ENCODE measurements around the gene NR1I3.
A peak's percentile ranks its signal among the peaks of the same experiment; 100 is the strongest.

Gene NR1I3

GRCh38 chr1:161197560-161198193 is 40.3 kb downstream of the NR1I3 start:
- Mint-ChIP-seq H3K27ac (peak overlapping the region; percentile 52), H3K27me3 (no peaks in the 10 kb centered on the region), H3K4me1 (ENCODE audit: low read depth) (peaks cover 41% of the 10 kb centered on the region), H3K4me3 (no peak overlapping the region), H3K9me3 (no peaks in the 10 kb centered on the region), H3K36me3 (ENCODE audit: low read depth) (no peaks in the 10 kb centered on the region)

- no peaks in the 10 kb centered on the region for H3K36me3 Mint-ChIP-seq (ENCODE audit: low read depth)
- no peak overlapping the region for H3K4me3 Mint-ChIP-seq
Observed at GRCh38 chr1:161196521-161197451, 41.2 kb downstream of the NR1I3 start.

GRCh38 chr1:161196111-161196510 is 41.9 kb downstream of the NR1I3 start:
- Mint-ChIP-seq H3K4me3 (no peak overlapping the region), H3K27ac (no peak overlapping the region), H3K36me3 (ENCODE audit: low read depth) (no peaks in the 10 kb centered on the region), H3K4me1 (ENCODE audit: low read depth) (peaks cover 39% of the 10 kb centered on the region), H3K27me3 (no peaks in the 10 kb centered on the region), H3K9me3 (no peaks in the 10 kb centered on the region)

More at GRCh38 chr1:161196521-161197451, 41.2 kb downstream of the NR1I3 start:
- Mint-ChIP-seq H3K4me1 (ENCODE audit: low read depth) (peaks cover 45% of the 10 kb centered on the region), H3K27me3 (no peaks in the 10 kb centered on the region), H3K27ac (no peak overlapping the region), H3K9me3 (no peaks in the 10 kb centered on the region)

DNA sequence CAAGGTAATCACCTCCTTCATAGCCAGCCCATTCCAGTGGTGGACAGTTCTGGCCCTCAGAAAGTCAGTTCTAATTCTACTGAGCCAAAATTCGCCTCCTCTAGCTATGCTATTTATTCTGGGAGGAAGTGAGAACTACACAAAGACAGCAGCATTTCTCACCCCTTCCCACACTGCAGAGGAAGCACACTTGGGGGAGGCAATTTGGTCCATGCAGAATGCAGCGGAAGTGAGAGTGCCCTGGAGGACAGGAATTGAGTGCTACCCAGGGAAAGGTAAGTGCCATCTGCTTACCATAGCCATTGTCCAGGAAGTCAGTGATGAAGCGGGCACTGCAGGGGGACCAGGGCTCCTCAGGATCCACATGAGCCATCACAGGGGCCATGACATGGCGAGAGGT is 42.8 kb downstream of the NR1I3 start:
- Mint-ChIP-seq H3K9me3 (no peaks in the 10 kb centered on the region), H3K27ac (peak overlapping the region; percentile 37), H3K4me1 (ENCODE audit: low read depth) (peaks cover 30% of the 10 kb centered on the region), H3K27me3 (no peaks in the 10 kb centered on the region), H3K4me3 (no peak overlapping the region), H3K36me3 (ENCODE audit: low read depth) (no peaks in the 10 kb centered on the region)

- H3K36me3 Mint-ChIP-seq (ENCODE audit: low read depth): no peaks in the 10 kb centered on the region
- H3K4me3 Mint-ChIP-seq: no peak overlapping the region
- H3K27ac Mint-ChIP-seq: no peak overlapping the region
- no peaks in the 10 kb centered on the region for H3K27me3 Mint-ChIP-seq
- no peaks in the 10 kb centered on the region for H3K9me3 Mint-ChIP-seq
- H3K4me1 Mint-ChIP-seq (ENCODE audit: low read depth): peaks cover 27% of the 10 kb centered on the region
Observed at GRCh38 chr1:161193561-161194235, 44.3 kb downstream of the NR1I3 start.

DNA sequence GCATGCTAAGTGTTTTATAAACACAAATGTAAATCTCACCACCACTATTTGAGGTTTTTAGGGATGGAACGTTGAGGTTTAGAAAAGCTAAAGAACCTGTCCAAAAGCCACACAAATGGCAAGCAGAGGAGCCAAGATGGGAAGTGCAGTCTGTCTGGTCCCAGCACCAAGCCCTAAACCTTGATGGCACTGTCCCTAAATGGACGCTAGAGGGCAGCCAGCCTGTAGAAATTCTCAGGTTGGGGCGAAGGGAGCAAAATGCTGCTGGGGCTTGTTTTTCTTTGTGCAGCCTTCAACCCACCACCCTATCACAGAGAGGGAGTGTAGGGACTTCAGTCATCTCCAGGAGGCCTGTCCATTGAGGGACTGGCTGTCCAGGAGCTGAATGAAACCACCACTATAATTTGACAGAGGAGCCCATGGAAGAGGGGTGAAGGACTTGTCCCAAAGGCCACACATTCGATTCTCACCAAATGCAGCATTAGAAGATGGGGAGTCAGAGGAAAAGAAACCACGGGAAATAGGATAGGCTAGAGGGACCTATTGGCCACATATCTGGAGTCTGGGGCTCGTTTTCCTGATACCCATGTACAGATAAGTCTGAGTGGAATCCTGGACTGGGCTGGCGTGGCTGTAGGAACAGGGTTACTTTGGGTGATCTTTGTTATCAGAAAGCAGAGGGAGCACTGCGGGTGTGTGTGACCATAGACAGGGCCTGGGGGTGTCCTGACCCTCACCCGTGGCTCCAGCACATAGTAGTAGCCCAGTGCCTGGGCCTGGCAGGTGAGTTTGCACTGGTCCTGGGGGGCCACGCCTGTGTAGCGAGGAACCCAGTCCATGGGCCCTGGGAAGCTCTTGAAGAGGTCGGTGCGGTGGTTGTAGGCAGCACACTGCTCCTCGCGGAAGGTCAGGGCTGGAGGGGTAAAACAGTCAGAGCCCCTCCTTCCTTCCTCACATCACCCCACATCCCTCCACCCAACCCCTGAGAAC is 45.2 kb downstream of the NR1I3 start:
- Mint-ChIP-seq H3K27me3 (no peaks in the 10 kb centered on the region), H3K4me1 (ENCODE audit: low read depth) (peaks cover 31% of the 10 kb centered on the region), H3K9me3 (no peaks in the 10 kb centered on the region), H3K36me3 (ENCODE audit: low read depth) (no peaks in the 10 kb centered on the region), H3K4me3 (no peak overlapping the region), H3K27ac (peak overlapping the region; percentile 75)

- H3K4me3 Mint-ChIP-seq: no peak overlapping the region
- no peaks in the 10 kb centered on the region for H3K27me3 Mint-ChIP-seq
- peaks cover 39% of the 10 kb centered on the region for H3K4me1 Mint-ChIP-seq (ENCODE audit: low read depth)
- no peaks in the 10 kb centered on the region for H3K9me3 Mint-ChIP-seq
- H3K27ac Mint-ChIP-seq: no peak overlapping the region
- H3K36me3 Mint-ChIP-seq (ENCODE audit: low read depth): no peaks in the 10 kb centered on the region
Observed at GRCh38 chr1:161191971-161192370, 46.0 kb downstream of the NR1I3 start.

- Mint-ChIP-seq H3K27me3 (no peaks in the 10 kb centered on the region), H3K4me3 (no peak overlapping the region), H3K9me3 (no peaks in the 10 kb centered on the region), H3K4me1 (ENCODE audit: low read depth) (peaks cover 49% of the 10 kb centered on the region), H3K27ac (no peak overlapping the region), H3K36me3 (ENCODE audit: low read depth) (no peaks in the 10 kb centered on the region)
Observed at GRCh38 chr1:161190962-161191521, 47.0 kb downstream of the NR1I3 start.

DNA sequence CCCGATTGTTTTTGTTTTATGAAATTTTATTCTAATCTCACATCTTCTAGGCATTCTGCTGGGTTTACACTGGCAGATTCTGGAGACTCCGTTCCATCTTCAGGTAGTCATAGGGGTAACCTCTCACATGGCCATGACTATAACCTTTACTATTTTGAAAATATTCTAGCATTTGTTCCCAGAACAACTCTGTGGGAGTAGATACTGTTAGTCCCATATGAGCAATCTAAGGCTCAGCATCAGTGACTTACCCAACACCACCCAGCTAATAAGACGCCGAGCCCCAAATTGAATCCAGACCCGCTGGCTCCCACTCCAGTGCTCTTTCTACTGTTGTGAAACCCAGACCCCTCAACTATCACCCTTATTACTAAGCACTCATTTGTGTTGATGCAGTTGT is 49.0 kb downstream of the NR1I3 start:
- H3K27me3 Mint-ChIP-seq: no peaks in the 10 kb centered on the region
- peaks cover 60% of the 10 kb centered on the region for H3K4me1 Mint-ChIP-seq (ENCODE audit: low read depth)
- H3K36me3 Mint-ChIP-seq (ENCODE audit: low read depth): no peaks in the 10 kb centered on the region
- H3K4me3 Mint-ChIP-seq: no peak overlapping the region
- no peak overlapping the region for H3K27ac Mint-ChIP-seq
- H3K9me3 Mint-ChIP-seq: no peaks in the 10 kb centered on the region

GRCh38 chr1:161188381-161188780 is 49.6 kb downstream of the NR1I3 start:
- Mint-ChIP-seq H3K4me1 (ENCODE audit: low read depth) (peaks cover 66% of the 10 kb centered on the region), H3K4me3 (no peak overlapping the region), H3K36me3 (ENCODE audit: low read depth) (no peaks in the 10 kb centered on the region), H3K9me3 (no peaks in the 10 kb centered on the region), H3K27me3 (no peaks in the 10 kb centered on the region), H3K27ac (peak overlapping the region; percentile 73)

DNA sequence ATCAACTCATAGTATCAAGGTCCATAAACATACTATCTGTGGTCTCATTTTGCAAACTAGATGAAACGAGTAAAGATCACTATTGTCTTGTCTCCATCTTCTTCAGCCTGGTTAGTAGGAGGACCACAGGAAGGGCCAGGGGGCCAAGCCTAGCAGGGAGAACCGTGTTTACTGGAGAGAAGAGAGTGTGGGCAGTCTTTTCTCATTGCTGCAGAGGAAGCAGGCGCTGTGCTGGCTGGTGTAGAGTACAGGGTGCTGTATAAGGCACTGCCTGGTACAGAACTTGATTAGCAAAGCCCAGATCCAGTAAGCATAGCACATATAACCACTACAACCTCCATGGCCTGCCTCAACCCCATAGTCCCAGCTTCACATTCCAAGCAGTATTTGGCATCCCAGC is 50.7 kb downstream of the NR1I3 start:
- H3K27ac Mint-ChIP-seq: peak overlapping the region; percentile 87
- no peaks in the 10 kb centered on the region for H3K36me3 Mint-ChIP-seq (ENCODE audit: low read depth)
- no peaks in the 10 kb centered on the region for H3K27me3 Mint-ChIP-seq
- H3K9me3 Mint-ChIP-seq: no peaks in the 10 kb centered on the region
- peaks cover 72% of the 10 kb centered on the region for H3K4me1 Mint-ChIP-seq (ENCODE audit: low read depth)
- H3K4me3 Mint-ChIP-seq: no peak overlapping the region

DNA sequence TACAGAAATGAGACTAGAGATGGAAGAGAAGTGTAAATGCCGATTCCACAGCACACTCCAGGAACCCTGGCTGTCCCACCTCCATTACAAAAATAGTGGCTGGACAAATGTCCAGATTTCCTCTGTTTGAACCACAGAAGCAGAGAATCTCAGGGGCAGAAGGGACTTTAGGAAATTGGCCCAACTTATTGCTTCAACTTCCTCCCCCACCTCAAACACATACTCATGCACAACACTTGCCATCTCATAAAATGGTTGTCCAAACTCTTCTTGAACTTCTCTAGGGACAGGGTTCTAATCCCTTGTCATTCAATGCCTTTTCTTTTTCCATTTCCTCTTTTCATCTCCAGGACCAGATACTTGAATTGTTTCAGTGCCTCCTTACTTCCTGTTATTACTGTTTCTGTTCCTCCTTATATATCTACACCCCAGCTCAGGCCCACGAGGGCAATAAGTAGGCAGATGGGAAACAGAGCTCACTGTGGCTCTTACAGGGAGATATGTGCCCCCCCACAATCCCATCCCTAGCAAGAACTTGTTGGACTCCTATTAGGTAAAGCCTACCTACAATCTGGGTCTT is 52.2 kb downstream of the NR1I3 start:
- Mint-ChIP-seq H3K36me3 (ENCODE audit: low read depth) (no peaks in the 10 kb centered on the region), H3K4me1 (ENCODE audit: low read depth) (peaks cover 79% of the 10 kb centered on the region), H3K27ac (peak overlapping the region; percentile 87), H3K9me3 (no peaks in the 10 kb centered on the region), H3K4me3 (peak overlapping the region; percentile 60), H3K27me3 (no peaks in the 10 kb centered on the region)

- H3K36me3 Mint-ChIP-seq (ENCODE audit: low read depth): no peaks in the 10 kb centered on the region
- no peaks in the 10 kb centered on the region for H3K27me3 Mint-ChIP-seq
- H3K4me1 Mint-ChIP-seq (ENCODE audit: low read depth): peaks cover 85% of the 10 kb centered on the region
- H3K9me3 Mint-ChIP-seq: no peaks in the 10 kb centered on the region
- peak overlapping the region; percentile 87 for H3K27ac Mint-ChIP-seq
- peak overlapping the region; percentile 60 for H3K4me3 Mint-ChIP-seq
Observed at GRCh38 chr1:161185282-161185682, 52.7 kb downstream of the NR1I3 start.

GRCh38 chr1:161182214-161182613 is 55.8 kb downstream of the NR1I3 start:
- H3K27me3 Mint-ChIP-seq: no peaks in the 10 kb centered on the region
- H3K4me3 Mint-ChIP-seq: peak overlapping the region; percentile 25
- peaks cover 85% of the 10 kb centered on the region for H3K4me1 Mint-ChIP-seq (ENCODE audit: low read depth)
- no peaks in the 10 kb centered on the region for H3K9me3 Mint-ChIP-seq
- no peaks in the 10 kb centered on the region for H3K36me3 Mint-ChIP-seq (ENCODE audit: low read depth)
- H3K27ac Mint-ChIP-seq: peak overlapping the region; percentile 97
